OCI-LY3 (cell line): ENCODE measurements around the gene BRICD5.

Experiments
- H2AFZ ChIP-seq: fragments of 200-600, 300-600 bp; shearing (Covaris generic); 2 replicates; pipeline ENCODE4 v1.6.0; 2014; ENCODE audit warnings: antibody characterized with exemption, low read depth, low read length
- H3K27ac ChIP-seq: fragments of 200-600, 300-600 bp; sonication (generic); 2 replicates; pipeline ENCODE4 v1.5.1; 2014; ENCODE audit warnings: mild to moderate bottlenecking, low read length, moderate library complexity, mixed read lengths
- H3K27me3 ChIP-seq: fragments of 200-600, 300-600 bp; sonication (generic); 2 replicates; pipeline ENCODE4 v1.6.1; 2014; ENCODE audit warnings: low read depth, low read length, mixed read lengths
- H3K36me3 ChIP-seq: fragments of 200-600, 300-600 bp; sonication (generic); replicated peaks from 2 replicates; pipeline ENCODE3; 2014; ENCODE audit warnings: low read depth, low read length, mixed read lengths
- H3K4me1 ChIP-seq: fragments of 300-600, 200-600 bp; sonication (generic); 2 replicates; pipeline ENCODE4 v1.6.1; 2014; ENCODE audit warnings: low read length, mixed read lengths
- H3K4me2 ChIP-seq: fragments of 200-600, 300-600 bp; sonication (generic); 2 replicates; pipeline ENCODE4 v1.6.1; 2014; ENCODE audit warnings: low read length, mixed read lengths
- H3K4me3 ChIP-seq: fragments of 300-600, 200-600 bp; sonication (generic); 2 replicates; pipeline ENCODE4 v1.5.1; 2014; ENCODE audit warnings: antibody characterized with exemption, mild to moderate bottlenecking, low read length, moderate library complexity
- H3K79me2 ChIP-seq: fragments of 300-600, 200-600 bp; shearing (Covaris generic); 2 replicates; pipeline ENCODE4 v1.6.1; 2014; ENCODE audit warnings: mild to moderate bottlenecking, low read length, mixed read lengths
- H3K9ac ChIP-seq: fragments of 300-600, 200-600 bp; shearing (Covaris generic); 2 replicates; pipeline ENCODE4 v1.6.0; 2014; ENCODE audit warnings: mild to moderate bottlenecking, low read length, moderate library complexity
- H3K9me3 ChIP-seq: fragments of 200-600, 300-600 bp; shearing (Covaris generic); 2 replicates; pipeline ENCODE4 v1.6.1; 2014; ENCODE audit warnings: low read length, mixed read lengths; ENCODE audit not compliant: insufficient read depth
- H4K20me1 ChIP-seq: fragments of 200-600, 300-600 bp; sonication (generic); 2 replicates; pipeline ENCODE4 v1.6.1; 2016; ENCODE audit warnings: low read length, mixed read lengths; ENCODE audit not compliant: insufficient read depth
- EZH2phosphoT487 ChIP-seq: fragments of 200-600 bp; shearing (Covaris generic); IDR thresholded peaks from 2 replicates; pipeline ENCODE4 v1.6.1; 2018; ENCODE audit warnings: antibody characterized with exemption, mixed run types, low read depth
- TF ChIP-seq, protein P1 (sequence below): fragments of 200-600, 300-600 bp; sonication (generic); IDR thresholded peaks from 2 replicates; pipeline ENCODE4 v1.5.1; 2014; ENCODE audit warnings: antibody characterized with exemption, low read length, low read depth

The BRICD5 gene

DNA sequence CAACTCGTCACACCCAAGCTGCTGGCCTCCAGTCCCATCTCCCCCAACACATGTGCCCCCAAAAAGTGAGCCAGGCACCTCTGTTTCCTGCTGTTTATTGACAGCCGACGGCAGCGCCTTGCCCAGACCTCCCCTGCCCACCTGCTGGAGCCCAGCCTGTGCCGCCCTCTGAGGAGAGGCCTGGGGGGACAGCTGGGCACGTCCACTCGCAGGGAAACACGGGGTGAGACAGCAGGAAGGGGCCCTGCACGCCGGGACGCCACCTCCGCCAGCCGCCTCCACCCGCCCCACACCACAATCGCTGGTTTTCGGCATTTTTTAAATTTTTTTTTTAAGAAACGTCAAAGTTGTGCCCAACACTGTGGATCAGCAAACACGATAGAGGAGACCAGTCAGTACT is 33.6 kb downstream of the BRICD5 start:
- Histone ChIP-seq H3K4me2 (no peak overlapping the region), H3K27me3 (no peaks in the 10 kb centered on the region), H3K79me2 (no peaks in the 10 kb centered on the region), H3K4me3 (no peak overlapping the region), H4K20me1 (no peaks in the 10 kb centered on the region), H3K36me3 (peaks cover 17% of the 10 kb centered on the region), H3K4me1 (no peaks in the 10 kb centered on the region), H3K9me3 (no peaks in the 10 kb centered on the region), H3K9ac (no peak overlapping the region), H2AFZ (no peak overlapping the region), H3K27ac (no peak overlapping the region)
- TF ChIP-seq, protein P1, sequence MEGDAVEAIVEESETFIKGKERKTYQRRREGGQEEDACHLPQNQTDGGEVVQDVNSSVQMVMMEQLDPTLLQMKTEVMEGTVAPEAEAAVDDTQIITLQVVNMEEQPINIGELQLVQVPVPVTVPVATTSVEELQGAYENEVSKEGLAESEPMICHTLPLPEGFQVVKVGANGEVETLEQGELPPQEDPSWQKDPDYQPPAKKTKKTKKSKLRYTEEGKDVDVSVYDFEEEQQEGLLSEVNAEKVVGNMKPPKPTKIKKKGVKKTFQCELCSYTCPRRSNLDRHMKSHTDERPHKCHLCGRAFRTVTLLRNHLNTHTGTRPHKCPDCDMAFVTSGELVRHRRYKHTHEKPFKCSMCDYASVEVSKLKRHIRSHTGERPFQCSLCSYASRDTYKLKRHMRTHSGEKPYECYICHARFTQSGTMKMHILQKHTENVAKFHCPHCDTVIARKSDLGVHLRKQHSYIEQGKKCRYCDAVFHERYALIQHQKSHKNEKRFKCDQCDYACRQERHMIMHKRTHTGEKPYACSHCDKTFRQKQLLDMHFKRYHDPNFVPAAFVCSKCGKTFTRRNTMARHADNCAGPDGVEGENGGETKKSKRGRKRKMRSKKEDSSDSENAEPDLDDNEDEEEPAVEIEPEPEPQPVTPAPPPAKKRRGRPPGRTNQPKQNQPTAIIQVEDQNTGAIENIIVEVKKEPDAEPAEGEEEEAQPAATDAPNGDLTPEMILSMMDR = no peak
- no peak for TF ChIP-seq EZH2phosphoT487

DNA sequence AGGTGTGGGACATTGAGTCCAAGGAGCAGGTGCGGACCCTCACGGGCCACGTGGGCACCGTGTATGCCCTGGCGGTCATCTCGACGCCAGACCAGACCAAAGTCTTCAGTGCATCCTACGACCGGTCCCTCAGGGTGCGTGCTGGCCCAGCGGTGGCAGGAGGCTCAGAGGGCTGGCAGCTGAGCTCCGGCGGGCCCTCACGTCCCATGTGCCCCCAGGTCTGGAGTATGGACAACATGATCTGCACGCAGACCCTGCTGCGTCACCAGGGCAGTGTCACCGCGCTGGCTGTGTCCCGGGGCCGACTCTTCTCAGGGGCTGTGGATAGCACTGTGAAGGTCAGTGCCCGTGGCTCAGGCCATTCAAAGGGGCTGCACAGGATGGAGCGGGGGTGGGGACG is 34.6 kb downstream of the BRICD5 start:
- Histone ChIP-seq H4K20me1 (no peaks in the 10 kb centered on the region), H3K27me3 (no peaks in the 10 kb centered on the region), H3K27ac (no peak overlapping the region), H3K79me2 (no peaks in the 10 kb centered on the region), H3K9me3 (no peaks in the 10 kb centered on the region), H3K4me1 (no peaks in the 10 kb centered on the region), H3K4me2 (no peak overlapping the region), H2AFZ (no peak overlapping the region), H3K4me3 (no peak overlapping the region), H3K9ac (no peak overlapping the region), H3K36me3 (peaks cover 17% of the 10 kb centered on the region)
- TF ChIP-seq EZH2phosphoT487 = no peak
- TF ChIP-seq, protein P1 = no peak

DNA sequence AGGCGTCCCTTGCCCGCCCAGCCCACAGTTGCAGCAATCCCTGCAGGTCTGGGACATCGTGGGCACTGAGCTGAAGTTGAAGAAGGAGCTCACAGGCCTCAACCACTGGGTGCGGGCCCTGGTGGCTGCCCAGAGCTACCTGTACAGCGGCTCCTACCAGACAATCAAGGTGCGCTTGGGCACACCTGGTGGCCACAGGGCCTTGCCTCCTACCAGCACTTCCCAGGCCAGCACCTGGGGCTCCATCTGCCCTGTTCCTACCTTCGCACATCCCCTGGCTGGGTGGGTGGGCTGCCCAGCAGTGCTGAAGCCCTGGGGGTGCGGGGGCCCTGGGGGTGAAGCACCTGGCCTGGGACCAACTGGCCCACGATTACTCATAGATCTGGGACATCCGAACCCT is 35.2 kb downstream of the BRICD5 start:
- Histone ChIP-seq H3K36me3 (peaks cover 17% of the 10 kb centered on the region), H3K9ac (no peak overlapping the region), H3K4me2 (no peak overlapping the region)

DNA sequence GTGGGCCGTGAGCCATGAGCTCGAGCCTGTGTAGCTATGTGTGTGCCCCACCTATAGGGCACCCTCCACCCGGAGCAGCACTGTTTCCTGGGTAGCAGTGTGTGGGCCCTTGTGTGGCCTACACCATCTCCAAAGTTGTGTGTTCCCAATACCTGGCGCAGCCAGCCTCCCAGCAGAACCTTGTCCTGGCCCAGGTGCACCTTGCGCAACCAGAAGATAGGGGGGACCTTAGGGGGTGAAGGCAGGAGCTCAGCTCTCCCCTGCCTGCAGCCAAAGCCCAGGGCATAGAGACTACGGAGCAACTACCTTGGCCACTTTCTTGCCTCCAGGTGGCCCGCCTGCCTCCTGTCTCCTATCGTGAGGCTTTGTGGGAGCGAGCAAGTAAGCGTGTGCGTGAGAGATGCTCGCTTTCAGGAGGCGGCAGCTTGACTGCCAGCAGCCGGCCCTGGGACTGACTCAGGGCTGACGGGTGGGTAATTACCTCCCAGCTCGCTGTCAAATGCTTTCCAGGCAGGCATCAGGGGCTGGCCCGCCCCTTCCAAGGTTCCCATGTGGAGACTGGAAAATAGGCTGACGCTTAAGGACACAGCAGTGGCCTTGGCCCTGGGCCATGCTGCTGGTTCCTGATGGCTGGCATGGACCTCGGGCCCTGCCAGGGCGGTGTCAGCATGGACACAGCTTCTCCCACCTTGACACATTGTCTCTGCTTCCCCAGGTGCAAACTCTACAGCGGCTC is 36.1 kb downstream of the BRICD5 start:
- H3K9me3 ChIP-seq = no peaks in the 10 kb centered on the region
- no peaks in the 10 kb centered on the region for H3K4me1 ChIP-seq
- H3K4me3 ChIP-seq = no peak overlapping the region
- H3K79me2 ChIP-seq = no peaks in the 10 kb centered on the region
- H3K27me3 ChIP-seq = no peaks in the 10 kb centered on the region
- TF ChIP-seq, protein P1 = no peak
- no peak for TF ChIP-seq EZH2phosphoT487
- H3K27ac ChIP-seq = no peak overlapping the region
- peaks cover 17% of the 10 kb centered on the region for H3K36me3 ChIP-seq
- H2AFZ ChIP-seq = no peak overlapping the region
- H3K4me2 ChIP-seq = no peak overlapping the region
- H3K9ac ChIP-seq = no peak overlapping the region
- no peaks in the 10 kb centered on the region for H4K20me1 ChIP-seq

More for the DNA sequence above, 35.2 kb downstream of the BRICD5 start:
- no peaks in the 10 kb centered on the region for H3K9me3 ChIP-seq
- no peak overlapping the region for H3K27ac ChIP-seq
- no peaks in the 10 kb centered on the region for H3K79me2 ChIP-seq
- no peaks in the 10 kb centered on the region for H4K20me1 ChIP-seq
- TF ChIP-seq, protein P1 = no peak
- no peak for TF ChIP-seq EZH2phosphoT487
- H3K4me3 ChIP-seq = no peak overlapping the region
- H2AFZ ChIP-seq = no peak overlapping the region
- no peaks in the 10 kb centered on the region for H3K27me3 ChIP-seq
- H3K4me1 ChIP-seq = no peaks in the 10 kb centered on the region
